Liver (tissue), 9 donors: Measurements from ENCODE around the gene NHP2. TPM values are rescaled to one million over a fixed set of nuclear protein-coding genes. Genes with fewer than 3 reads are reported as not detected.

Experiments
- DNase-seq: peaks from one replicate; pipeline ENCODE4 v3.0.0-alpha.2; 2017; ENCODE audit warnings: low spot score
- H3K27ac ChIP-seq, 2 donors: one replicate each; pipeline ENCODE4 v1.7.0; 2013; ENCODE audit warnings: inconsistent platforms in 2 of 2, low read length in 2 of 2, control low read depth in 1 of 2, low read depth in 1 of 2, mild to moderate bottlenecking in 1 of 2
- H3K27me3 ChIP-seq, 4 donors: one replicate each; pipeline versions ENCODE4 v1.6.1 to v1.7.0; 2013; ENCODE audit warnings: low read length in 3 of 4, inconsistent platforms in 1 of 4, mild to moderate bottlenecking in 1 of 4, moderate library complexity in 1 of 4; ENCODE audit not compliant: control insufficient read depth in 4 of 4, insufficient read depth in 4 of 4
- H3K36me3 ChIP-seq, 4 donors: one replicate each; pipeline versions ENCODE4 v1.6.1 to v1.7.0; 2013; ENCODE audit warnings: low read length in 3 of 4, mild to moderate bottlenecking in 3 of 4, low read depth in 1 of 4, moderate library complexity in 1 of 4; ENCODE audit not compliant: control insufficient read depth in 4 of 4, insufficient read depth in 3 of 4
- H3K4me1 ChIP-seq, 4 donors: one replicate each; pipeline versions ENCODE4 v1.6.1 to v1.7.0; 2013; ENCODE audit warnings: low read length in 3 of 4, mild to moderate bottlenecking in 3 of 4, moderate library complexity in 1 of 4; ENCODE audit not compliant: control insufficient read depth in 4 of 4, insufficient read depth in 4 of 4
- H3K4me3 ChIP-seq, 3 donors: one replicate each; pipeline versions ENCODE4 v1.6.1 to v1.7.0; 2013; ENCODE audit warnings: low read length in 3 of 3, control low read depth in 1 of 3, low read depth in 1 of 3, mild to moderate bottlenecking in 1 of 3
- H3K9ac ChIP-seq, 2 donors: one replicate each; pipeline ENCODE4 v1.7.0; 2013; ENCODE audit warnings: low read length in 2 of 2, mild to moderate bottlenecking in 2 of 2, moderate library complexity in 2 of 2, control low read depth in 1 of 2, low read depth in 1 of 2
- H3K9me3 ChIP-seq, 4 donors: one replicate each; pipeline versions ENCODE4 v1.6.1 to v1.7.0; 2013; ENCODE audit warnings: low read length in 3 of 4; ENCODE audit not compliant: control insufficient read depth in 4 of 4
- EGR1 ChIP-seq, 2 donors: IDR thresholded peaks; 2 replicates each; pipeline ENCODE4 v1.6.1; 2016 to 2018; ENCODE audit warnings: antibody characterized with exemption in 2 of 2, low read depth in 2 of 2
- FOXA1 ChIP-seq: IDR thresholded peaks from 2 replicates; pipeline ENCODE4 v1.6.1; 2016; ENCODE audit warnings: antibody characterized with exemption
- FOXA2 ChIP-seq: IDR thresholded peaks from 2 replicates; pipeline ENCODE4 v1.6.1; 2016; ENCODE audit warnings: antibody characterized with exemption
- GABPA ChIP-seq, 2 donors: IDR thresholded peaks in 1 of 2; conservative IDR thresholded peaks in 1 of 2; 2 replicates each; pipeline ENCODE4 v1.6.1; 2016; ENCODE audit warnings: antibody characterized with exemption in 2 of 2, mild to moderate bottlenecking in 1 of 2, moderate library complexity in 1 of 2
- HNF4A ChIP-seq, 2 donors: conservative IDR thresholded peaks; 2 replicates each; pipeline ENCODE4 v1.6.1; 2016; ENCODE audit warnings: antibody characterized with exemption in 2 of 2, mild to moderate bottlenecking in 2 of 2
- HNF4G ChIP-seq: IDR thresholded peaks from 2 replicates; pipeline ENCODE4 v1.6.1; 2016; ENCODE audit warnings: antibody characterized with exemption
- JUND ChIP-seq, 2 donors: IDR thresholded peaks; 2 replicates each; pipeline ENCODE4 v1.6.1; 2016; ENCODE audit warnings: antibody characterized with exemption in 2 of 2
- NR2F2 ChIP-seq: IDR thresholded peaks from 2 replicates; pipeline ENCODE4 v1.6.1; 2016; ENCODE audit warnings: antibody characterized with exemption
- RAD21 ChIP-seq, 2 donors: IDR thresholded peaks; 2 replicates each; pipeline ENCODE4 v1.6.1; 2016; ENCODE audit warnings: antibody characterized with exemption in 2 of 2, mild to moderate bottlenecking in 2 of 2
- RXRA ChIP-seq, 2 donors: IDR thresholded peaks; 2 replicates each; pipeline ENCODE4 v1.6.1; 2017 to 2018; ENCODE audit warnings: antibody characterized with exemption in 2 of 2, mild to moderate bottlenecking in 1 of 2
- SP1 ChIP-seq: IDR thresholded peaks from 2 replicates; pipeline ENCODE4 v1.6.1; 2018; ENCODE audit warnings: antibody characterized with exemption, mild to moderate bottlenecking
- TAF1 ChIP-seq: conservative IDR thresholded peaks from 2 replicates; pipeline ENCODE4 v1.6.1; 2016; ENCODE audit warnings: antibody characterized with exemption, mild to moderate bottlenecking
- YY1 ChIP-seq: IDR thresholded peaks from 2 replicates; pipeline ENCODE4 v1.6.1; 2016; ENCODE audit warnings: antibody characterized with exemption, mild to moderate bottlenecking
- WGBS: extraction: QIAGEN DNeasy Blood & Tissue Kit; methylation state at CpG from one replicate; pipeline ENCODE4 v1.1.7; 2013; 5-methylcytosine and 5-hydroxymethylcytosine counted together
- polyA plus RNA-seq, 2 donors: library from polyadenylated mRNA; stranded (reverse) in 1 of 2; unstranded in 1 of 2; fragments of 200-250 nt in 1 of 2; fragments of >200 nt in 1 of 2; fragmentation: Nextera tagmentation in 1 of 2; extraction: Ambion mirVana in 1 of 2; gene quantifications; one replicate each; pipeline versions ENCODE4 v1.2.1 to v1.2.3, GENCODE V29; 2013 to 2015
- total RNA-seq, 2 donors: library from RNA; depleted of rRNA; stranded (reverse); fragments of >200 nt; gene quantifications; one replicate each; pipeline ENCODE4 v1.2.3, GENCODE V29; 2014
- TF ChIP-seq, protein P1 (sequence below): fragments of 150-350 bp; IDR thresholded peaks from 2 replicates; pipeline ENCODE4 v1.5.1; 2017; ENCODE audit warnings: improper control_type of control experiment, low read depth, low read length; ENCODE audit not compliant: missing input control
- TF ChIP-seq, protein P2 (sequence below): IDR thresholded peaks from 2 replicates; pipeline ENCODE4 v1.6.1; 2016; ENCODE audit warnings: antibody characterized with exemption
- TF ChIP-seq, protein P3 (sequence below): IDR thresholded peaks from 2 replicates; pipeline ENCODE4 v1.6.1; 2016; ENCODE audit warnings: antibody characterized with exemption
- TF ChIP-seq, protein P4 (sequence below): IDR thresholded peaks from 2 replicates; pipeline ENCODE4 v1.6.1; 2016; ENCODE audit warnings: antibody characterized with exemption
- TF ChIP-seq, protein P5 (sequence below): IDR thresholded peaks from 2 replicates; pipeline ENCODE4 v1.6.1; 2016; ENCODE audit warnings: antibody characterized with exemption, mild to moderate bottlenecking
- donor health status: healthy.
- donor health status: healthy.
- donor health status: healthy.
- donor health status: healthy.
- donor health status: healthy.

NHP2 gene
- total and polyA plus RNA-seq, 4 donors, result 44.1 to 124 (median 62.6) TPM

DNA sequence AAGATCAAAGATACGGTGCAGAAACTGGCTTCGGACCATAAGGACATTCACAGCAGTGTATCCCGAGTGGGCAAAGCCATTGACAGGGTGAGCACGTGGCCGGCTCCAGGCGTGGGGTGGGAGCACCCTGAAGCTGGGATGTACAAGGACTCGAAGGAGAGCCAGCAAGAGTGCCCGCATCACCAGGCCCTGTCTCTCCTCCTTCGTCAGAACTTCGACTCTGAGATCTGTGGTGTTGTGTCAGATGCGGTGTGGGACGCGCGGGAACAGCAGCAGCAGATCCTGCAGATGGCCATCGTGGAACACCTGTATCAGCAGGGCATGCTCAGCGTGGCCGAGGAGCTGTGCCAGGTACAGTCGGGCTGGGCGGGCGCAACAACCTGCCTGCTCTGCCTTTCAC, 11.0 kb downstream of the NHP2 start (continued):
- TF ChIP-seq FOXA1 (no peak), FOXA2 (no peak), RXRA (IDR thresholded peaks at IDR 0.05) (no peak)

DNA sequence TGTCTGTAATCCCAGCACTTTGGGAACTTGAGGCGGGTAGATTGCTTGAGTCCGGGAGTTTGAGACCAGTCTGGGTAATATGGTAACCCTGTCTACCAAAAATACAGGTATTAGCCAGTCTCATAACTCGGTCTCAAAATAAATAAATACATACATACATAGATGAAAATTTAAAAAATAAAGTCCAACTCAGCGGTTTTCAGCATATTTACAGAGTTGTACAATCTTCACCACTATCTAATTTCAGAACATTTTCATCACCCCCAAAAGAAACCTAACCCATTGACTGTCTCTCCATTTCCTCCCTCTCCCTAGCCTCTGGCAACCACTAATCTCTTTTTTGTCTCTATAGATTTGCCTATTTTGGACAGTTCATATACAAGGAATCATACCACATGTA, 12.1 kb downstream of the NHP2 start:
- Histone ChIP-seq H3K4me1 (no peaks in the 10 kb centered on the region), H3K9ac (no peak overlapping the region), H3K36me3 (peaks cover 10 to 34% (median 25%) of the 10 kb centered on the region in 4 donors), H3K27ac (no peak overlapping the region), H3K9me3 (no peaks in the 10 kb centered on the region), H3K4me3 (no peak overlapping the region), H3K27me3 (no peaks in the 10 kb centered on the region)
- TF ChIP-seq, protein P1, sequence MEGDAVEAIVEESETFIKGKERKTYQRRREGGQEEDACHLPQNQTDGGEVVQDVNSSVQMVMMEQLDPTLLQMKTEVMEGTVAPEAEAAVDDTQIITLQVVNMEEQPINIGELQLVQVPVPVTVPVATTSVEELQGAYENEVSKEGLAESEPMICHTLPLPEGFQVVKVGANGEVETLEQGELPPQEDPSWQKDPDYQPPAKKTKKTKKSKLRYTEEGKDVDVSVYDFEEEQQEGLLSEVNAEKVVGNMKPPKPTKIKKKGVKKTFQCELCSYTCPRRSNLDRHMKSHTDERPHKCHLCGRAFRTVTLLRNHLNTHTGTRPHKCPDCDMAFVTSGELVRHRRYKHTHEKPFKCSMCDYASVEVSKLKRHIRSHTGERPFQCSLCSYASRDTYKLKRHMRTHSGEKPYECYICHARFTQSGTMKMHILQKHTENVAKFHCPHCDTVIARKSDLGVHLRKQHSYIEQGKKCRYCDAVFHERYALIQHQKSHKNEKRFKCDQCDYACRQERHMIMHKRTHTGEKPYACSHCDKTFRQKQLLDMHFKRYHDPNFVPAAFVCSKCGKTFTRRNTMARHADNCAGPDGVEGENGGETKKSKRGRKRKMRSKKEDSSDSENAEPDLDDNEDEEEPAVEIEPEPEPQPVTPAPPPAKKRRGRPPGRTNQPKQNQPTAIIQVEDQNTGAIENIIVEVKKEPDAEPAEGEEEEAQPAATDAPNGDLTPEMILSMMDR, result no peak
- no peak for TF ChIP-seq HNF4G
- no peak for TF ChIP-seq EGR1 (IDR thresholded peaks at IDR 0.05; ENCODE audit: low read depth in 2 of 2)
- no peak for TF ChIP-seq RXRA (IDR thresholded peaks at IDR 0.05)
- TF ChIP-seq SP1, result no peak
- no peak for TF ChIP-seq RAD21 (IDR thresholded peaks at IDR 0.05)
- no peak for TF ChIP-seq TAF1
- no peak for TF ChIP-seq FOXA2
- TF ChIP-seq GABPA (IDR thresholded peaks at IDR 0.05 in 1 of 2, conservative IDR thresholded peaks at IDR 0.05 in 1 of 2), result no peak
- TF ChIP-seq NR2F2, result no peak
- TF ChIP-seq, protein P2, sequence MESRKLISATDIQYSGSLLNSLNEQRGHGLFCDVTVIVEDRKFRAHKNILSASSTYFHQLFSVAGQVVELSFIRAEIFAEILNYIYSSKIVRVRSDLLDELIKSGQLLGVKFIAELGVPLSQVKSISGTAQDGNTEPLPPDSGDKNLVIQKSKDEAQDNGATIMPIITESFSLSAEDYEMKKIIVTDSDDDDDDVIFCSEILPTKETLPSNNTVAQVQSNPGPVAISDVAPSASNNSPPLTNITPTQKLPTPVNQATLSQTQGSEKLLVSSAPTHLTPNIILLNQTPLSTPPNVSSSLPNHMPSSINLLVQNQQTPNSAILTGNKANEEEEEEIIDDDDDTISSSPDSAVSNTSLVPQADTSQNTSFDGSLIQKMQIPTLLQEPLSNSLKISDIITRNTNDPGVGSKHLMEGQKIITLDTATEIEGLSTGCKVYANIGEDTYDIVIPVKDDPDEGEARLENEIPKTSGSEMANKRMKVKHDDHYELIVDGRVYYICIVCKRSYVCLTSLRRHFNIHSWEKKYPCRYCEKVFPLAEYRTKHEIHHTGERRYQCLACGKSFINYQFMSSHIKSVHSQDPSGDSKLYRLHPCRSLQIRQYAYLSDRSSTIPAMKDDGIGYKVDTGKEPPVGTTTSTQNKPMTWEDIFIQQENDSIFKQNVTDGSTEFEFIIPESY, result no peak
- TF ChIP-seq YY1, result no peak
- TF ChIP-seq JUND (IDR thresholded peaks at IDR 0.05), result no peak
- TF ChIP-seq, protein P3, sequence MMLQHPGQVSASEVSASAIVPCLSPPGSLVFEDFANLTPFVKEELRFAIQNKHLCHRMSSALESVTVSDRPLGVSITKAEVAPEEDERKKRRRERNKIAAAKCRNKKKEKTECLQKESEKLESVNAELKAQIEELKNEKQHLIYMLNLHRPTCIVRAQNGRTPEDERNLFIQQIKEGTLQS, result no peak
- TF ChIP-seq, protein P4, sequence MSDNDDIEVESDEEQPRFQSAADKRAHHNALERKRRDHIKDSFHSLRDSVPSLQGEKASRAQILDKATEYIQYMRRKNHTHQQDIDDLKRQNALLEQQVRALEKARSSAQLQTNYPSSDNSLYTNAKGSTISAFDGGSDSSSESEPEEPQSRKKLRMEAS, result no peak
- TF ChIP-seq HNF4A (conservative IDR thresholded peaks at IDR 0.05), result no peak
- TF ChIP-seq, protein P5, sequence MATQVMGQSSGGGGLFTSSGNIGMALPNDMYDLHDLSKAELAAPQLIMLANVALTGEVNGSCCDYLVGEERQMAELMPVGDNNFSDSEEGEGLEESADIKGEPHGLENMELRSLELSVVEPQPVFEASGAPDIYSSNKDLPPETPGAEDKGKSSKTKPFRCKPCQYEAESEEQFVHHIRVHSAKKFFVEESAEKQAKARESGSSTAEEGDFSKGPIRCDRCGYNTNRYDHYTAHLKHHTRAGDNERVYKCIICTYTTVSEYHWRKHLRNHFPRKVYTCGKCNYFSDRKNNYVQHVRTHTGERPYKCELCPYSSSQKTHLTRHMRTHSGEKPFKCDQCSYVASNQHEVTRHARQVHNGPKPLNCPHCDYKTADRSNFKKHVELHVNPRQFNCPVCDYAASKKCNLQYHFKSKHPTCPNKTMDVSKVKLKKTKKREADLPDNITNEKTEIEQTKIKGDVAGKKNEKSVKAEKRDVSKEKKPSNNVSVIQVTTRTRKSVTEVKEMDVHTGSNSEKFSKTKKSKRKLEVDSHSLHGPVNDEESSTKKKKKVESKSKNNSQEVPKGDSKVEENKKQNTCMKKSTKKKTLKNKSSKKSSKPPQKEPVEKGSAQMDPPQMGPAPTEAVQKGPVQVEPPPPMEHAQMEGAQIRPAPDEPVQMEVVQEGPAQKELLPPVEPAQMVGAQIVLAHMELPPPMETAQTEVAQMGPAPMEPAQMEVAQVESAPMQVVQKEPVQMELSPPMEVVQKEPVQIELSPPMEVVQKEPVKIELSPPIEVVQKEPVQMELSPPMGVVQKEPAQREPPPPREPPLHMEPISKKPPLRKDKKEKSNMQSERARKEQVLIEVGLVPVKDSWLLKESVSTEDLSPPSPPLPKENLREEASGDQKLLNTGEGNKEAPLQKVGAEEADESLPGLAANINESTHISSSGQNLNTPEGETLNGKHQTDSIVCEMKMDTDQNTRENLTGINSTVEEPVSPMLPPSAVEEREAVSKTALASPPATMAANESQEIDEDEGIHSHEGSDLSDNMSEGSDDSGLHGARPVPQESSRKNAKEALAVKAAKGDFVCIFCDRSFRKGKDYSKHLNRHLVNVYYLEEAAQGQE, result no peak
- no peak for TF ChIP-seq FOXA1
- WGBS, result 98% methylated on average over 4 of the region's 4 CpGs
- no peak for DNase-seq
